C4-2B (cell line): ENCODE results near the gene IKZF1.

Experiments
- ZFX ChIP-seq: fragments of 450-650 bp; IDR thresholded peaks from 2 replicates; pipeline ENCODE4 v1.6.1; 2017
- TF ChIP-seq, protein P1 (sequence below): fragments of 450-650 bp; conservative IDR thresholded peaks from 2 replicates; pipeline ENCODE4 v1.5.1; 2017; ENCODE audit warnings: mild to moderate bottlenecking

DNA sequence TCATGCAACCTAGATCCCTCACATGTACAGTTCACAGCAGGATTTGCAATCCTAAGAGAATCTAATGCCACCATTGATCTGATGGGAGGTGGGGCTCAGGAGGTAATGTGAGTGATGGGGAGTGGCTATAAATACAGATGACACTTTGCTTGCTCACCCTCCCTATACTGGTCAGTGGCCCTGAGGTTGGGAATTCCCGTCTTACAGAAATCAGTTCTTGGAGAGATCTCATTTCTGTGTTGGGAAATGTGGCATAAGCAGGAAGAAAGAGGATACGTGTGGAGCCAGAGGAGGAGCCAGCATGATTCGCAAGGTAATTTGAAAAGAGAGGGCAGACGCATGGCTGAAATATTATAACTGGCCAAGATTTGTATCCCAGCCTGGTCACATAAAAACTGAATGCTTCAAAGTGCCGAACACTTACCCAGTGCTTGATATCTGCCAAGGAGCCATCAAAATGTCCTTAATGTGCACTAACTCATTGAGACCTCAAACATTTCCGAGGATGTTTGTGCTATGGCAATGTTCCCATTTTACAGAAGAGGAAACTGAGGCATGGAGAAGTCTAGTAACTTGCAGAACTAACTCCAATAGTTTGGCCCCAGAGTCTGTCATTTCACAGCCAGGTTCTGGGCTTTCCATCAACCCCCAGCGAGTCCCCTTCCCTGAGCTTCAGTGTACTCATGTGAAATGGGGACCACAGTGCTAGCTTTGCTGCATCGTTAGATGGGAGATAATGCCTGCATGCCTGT, 5.5 kb upstream of the IKZF1 start:
- TF ChIP-seq, protein P1, sequence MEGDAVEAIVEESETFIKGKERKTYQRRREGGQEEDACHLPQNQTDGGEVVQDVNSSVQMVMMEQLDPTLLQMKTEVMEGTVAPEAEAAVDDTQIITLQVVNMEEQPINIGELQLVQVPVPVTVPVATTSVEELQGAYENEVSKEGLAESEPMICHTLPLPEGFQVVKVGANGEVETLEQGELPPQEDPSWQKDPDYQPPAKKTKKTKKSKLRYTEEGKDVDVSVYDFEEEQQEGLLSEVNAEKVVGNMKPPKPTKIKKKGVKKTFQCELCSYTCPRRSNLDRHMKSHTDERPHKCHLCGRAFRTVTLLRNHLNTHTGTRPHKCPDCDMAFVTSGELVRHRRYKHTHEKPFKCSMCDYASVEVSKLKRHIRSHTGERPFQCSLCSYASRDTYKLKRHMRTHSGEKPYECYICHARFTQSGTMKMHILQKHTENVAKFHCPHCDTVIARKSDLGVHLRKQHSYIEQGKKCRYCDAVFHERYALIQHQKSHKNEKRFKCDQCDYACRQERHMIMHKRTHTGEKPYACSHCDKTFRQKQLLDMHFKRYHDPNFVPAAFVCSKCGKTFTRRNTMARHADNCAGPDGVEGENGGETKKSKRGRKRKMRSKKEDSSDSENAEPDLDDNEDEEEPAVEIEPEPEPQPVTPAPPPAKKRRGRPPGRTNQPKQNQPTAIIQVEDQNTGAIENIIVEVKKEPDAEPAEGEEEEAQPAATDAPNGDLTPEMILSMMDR, result no peak
- no peak for TF ChIP-seq ZFX
